GM19351 (cell line): ENCODE results near the gene GOLGA3.
"Not testable (repeated sequence)": the region's sequence is repeated elsewhere in the genome, so short reads cannot be mapped to it uniquely, and the experiment has no call there.

Source experiments
- ATAC-seq: cut with Tn5 transposase; IDR thresholded peaks from one replicate; pipeline ENCODE4 v1.9.1; 2021; ENCODE audit warnings: mild to moderate bottlenecking, moderate library complexity; ENCODE audit not compliant: unreplicated experiment

Gene GOLGA3

DNA sequence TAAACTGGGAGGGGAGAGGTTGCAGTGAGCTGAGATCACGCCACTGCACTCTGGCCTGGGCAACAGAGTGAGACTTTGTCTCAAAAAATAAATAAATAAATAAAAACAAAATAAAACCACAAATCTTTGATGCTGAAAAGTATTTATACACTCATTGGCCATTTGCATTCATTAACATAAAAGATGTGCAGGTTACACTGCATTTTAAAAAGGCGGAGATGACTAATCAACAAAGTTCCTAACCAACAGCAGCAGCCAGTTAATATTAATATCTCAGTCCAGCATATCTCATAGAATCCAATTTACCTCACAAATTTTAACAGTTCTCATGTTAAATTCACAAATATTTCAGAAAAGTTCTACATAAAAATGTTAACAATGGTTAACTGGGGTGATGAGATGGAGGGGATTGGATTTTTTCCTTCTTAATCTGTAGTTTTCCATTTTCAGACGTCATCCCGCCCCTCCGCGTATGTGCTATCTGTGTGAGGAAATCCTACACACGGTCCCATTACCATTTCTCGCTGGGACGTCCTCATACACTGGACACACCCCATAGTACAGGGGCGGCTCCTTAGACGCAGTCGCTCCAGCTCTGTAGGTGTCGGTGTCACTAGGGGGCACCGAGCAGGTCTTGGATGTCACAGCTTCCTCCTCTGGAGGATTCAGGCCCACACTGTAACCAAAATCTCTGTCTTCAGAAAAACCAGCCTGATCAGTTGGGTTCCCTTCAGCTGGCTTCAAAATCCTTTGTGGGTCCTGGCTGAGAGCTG lies 74.3 kb downstream of the GOLGA3 start:
- ATAC-seq = no peak

DNA sequence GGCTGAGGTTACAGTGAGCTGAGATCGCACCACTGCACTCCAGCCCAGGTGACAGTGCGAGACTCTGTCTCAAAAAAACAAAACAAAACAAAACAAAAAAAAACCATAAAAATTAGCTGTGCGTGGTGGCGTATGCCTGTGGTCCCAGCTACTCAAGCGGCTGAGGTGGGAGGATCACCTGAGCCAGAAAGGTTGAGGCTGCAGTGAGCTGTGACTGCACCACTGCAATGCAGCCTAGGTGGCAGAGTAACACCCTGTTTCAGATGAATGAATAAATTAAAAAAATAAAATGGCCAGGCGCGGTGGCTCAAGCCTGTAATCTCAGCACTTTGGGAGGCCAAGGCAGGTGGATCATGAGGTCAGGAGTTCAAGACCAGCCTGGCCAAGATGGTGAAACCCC lies 75.0 kb downstream of the GOLGA3 start:
- ATAC-seq = not testable (repeated sequence)

DNA sequence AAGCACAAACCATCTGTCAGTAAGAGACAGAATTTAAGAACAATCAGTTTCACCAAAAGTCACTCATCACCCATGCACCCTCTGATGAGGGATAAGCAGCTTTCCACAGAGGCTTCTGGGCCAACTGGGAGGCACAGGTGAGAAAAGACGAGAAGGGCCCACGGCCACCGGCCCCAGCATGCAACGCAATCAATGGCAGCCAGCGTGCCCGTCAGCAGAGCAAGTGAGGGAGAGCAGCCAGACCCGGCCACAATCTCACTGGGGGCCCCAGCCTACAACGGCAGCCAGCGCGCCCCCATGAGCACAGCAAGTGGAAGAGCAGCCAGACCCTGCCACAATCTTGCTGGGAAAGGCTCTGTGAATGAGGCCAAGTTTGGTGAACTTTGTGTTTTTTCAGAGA lies 80.3 kb downstream of the GOLGA3 start:
- no peak for ATAC-seq

DNA sequence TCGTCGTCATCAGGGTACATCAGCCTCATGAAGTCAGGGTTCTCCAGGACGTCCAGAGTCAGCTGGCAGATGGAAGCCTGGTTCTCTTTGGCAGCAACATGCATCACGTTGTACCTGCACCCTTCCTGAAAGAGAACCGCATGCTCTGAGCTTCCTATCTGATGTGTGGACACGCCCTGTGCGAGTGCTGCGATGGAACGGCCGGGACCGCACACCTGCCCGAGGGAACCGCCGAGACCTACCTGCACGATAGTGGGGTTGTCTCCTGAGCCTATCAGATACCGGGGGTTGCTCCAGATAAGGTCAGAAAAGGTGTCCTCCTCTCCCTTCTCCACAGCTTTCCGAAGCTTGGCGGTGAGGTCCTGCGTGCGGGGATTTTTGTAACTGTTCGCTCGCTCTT lies 80.8 kb downstream of the GOLGA3 start:
- ATAC-seq = no peak

DNA sequence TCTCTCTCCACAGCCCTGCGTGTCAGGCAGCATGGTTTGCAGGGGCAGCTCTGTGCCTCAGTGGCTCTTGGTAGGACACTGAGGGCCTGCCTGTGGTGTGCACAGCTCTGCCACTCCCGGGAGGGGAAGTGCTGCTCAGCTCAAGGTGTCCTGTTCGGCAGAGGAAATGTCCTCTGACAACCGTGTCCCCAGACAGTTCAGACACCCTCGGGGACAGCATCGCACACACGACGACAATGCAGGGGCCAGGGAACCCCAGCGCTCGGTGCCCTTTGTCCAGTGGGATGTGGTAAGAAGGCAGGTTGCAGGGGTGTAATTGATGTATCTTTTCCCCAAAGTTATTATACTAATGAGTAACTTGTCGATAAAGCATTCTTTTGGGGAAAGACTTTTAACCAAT lies 81.3 kb downstream of the GOLGA3 start:
- no peak for ATAC-seq

GRCh38 chr12:132746613-132747012 lies 82.1 kb downstream of the GOLGA3 start:
- no peak for ATAC-seq

GRCh38 chr12:132743831-132744230 lies 84.8 kb downstream of the GOLGA3 start:
- no peak for ATAC-seq

DNA sequence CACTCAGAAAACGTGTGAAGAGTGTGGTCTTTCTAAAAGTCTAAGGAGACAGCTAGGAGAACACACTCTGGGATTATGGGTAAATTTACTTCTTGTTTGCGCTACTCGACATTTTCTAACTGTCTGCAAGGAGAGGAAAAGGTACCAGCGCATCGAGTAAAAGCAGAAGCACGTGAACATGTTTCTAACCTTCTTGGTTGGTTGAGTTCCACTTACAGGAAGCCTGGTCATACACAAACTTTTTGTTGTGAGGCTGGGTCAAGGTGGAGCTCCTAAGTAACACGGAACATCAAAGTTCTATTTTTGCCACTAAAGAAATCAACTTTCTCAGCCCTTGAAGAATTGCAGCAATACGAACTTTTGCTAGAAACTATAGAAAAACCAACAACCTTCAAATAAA lies 87.0 kb downstream of the GOLGA3 start:
- ATAC-seq = no peak

DNA sequence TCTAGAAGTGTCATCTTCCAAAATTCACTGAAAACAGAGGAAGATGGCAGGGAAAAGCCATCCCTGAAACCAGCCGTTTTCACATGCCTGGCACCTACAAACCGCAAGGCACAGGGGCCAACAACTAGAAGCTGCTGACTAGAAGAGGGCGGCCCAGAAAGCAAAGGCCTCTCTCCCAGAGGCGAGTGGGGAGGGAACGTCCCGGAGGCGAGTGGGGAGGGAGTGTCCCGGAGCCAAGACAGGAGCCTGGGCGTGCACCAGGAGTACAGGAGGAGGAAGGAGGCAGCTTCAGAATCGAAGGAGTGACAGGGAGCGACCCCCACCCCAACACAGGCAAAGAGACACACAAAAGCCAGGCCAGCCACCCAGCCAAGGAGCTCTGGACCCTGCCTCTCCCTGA lies 88.0 kb downstream of the GOLGA3 start:
- no peak for ATAC-seq

DNA sequence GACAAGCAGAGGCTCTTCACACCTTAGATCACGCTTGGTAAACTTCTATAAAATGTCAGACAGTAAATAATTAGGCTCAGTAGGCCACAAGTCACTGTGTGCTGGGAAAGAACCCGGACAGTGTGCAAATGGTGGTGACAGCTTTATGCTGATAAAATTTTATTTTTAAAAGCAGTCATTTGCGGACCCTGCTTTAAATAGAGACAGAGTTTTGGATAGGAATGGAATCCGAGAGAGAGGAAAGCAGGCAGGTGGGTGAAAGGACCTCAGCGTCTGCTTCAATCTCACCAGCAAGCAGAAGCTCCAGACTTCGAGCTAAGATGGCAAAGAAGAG lies 88.4 kb downstream of the GOLGA3 start:
- no peak for ATAC-seq

DNA sequence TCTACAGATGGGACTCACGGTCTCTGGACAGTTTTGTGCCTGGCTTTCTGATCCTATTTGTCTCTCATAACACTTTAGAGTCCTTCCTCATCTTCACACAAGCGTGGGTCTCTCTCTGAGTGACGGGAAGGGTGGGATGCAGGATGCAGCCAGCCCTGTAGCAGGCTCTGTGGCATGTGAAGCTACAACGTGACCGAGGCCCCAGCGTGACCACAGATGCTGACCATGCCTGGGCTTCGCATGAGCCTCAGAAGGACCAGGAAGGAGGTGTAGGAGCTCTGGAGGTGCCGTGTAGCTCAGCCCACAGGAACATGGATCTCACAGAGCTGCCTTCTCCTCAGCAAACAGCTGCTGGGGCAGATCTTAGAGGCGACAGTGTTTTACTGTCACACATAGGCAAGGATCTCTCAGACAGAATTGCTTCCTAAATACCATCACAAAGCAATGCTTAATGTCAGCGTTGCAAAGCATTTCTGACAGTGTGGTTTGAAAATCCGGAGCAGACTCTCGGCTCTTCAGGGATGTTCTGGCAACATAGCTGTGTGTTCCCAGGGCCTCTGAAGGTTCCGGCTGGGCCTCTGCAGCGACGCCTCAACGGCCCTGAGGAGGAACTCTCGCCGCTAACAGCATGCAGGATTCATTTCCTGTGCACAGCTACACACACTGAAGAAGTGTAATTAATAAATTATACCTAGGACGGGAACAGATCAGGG lies 88.9 kb downstream of the GOLGA3 start:
- no peak for ATAC-seq

- no peak for ATAC-seq
Measured at GRCh38 chr12:132736913-132737312, 91.8 kb downstream of the GOLGA3 start.

DNA sequence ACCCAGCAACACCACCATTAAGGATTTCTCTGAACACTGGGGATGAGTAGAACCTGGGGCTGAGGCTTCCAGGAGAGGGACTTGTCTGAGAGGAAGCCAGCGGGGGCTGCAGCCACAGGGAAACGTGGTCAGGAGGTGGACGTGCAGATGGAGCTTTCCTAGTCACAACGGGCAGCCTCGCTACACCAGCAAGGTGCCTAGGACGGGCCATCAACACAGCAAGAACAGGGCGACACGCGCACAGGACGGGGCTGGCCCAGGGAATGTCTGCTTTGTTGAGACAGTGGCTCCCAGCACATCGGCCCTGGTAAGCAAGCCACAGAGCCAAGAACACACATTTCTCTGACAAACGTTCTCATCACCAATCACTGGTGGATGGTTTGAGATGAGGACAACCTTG lies 92.3 kb downstream of the GOLGA3 start:
- no peak for ATAC-seq

GRCh38 chr12:132735496-132735895 lies 93.2 kb downstream of the GOLGA3 start:
- no peak for ATAC-seq

DNA sequence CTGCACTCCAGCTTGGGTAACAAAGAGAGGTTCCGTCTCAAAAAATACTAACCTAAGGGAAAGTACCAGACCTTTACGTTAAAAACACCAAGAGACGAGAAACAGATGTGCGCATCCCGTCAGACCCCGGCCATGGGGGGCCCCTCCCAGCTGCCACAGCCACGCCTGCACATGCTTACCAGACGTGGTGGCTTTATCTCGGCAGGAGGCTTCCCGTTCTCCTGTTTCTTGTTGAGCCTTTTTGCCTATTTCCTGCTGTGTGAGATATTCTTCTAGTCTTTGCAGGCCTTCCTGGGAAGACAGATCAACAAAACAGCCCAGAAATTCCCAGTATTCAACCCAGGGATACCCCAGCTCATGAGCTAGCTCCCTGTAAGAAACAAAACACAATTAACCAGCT lies 94.5 kb downstream of the GOLGA3 start:
- no peak for ATAC-seq

GRCh38 chr12:132731574-132731973 lies 97.1 kb downstream of the GOLGA3 start:
- ATAC-seq = no peak

- no peak for ATAC-seq
Measured at GRCh38 chr12:132730353-132730752, 98.3 kb downstream of the GOLGA3 start.

GRCh38 chr12:132729541-132730320 lies 98.9 kb downstream of the GOLGA3 start:
- ATAC-seq = no peak

DNA sequence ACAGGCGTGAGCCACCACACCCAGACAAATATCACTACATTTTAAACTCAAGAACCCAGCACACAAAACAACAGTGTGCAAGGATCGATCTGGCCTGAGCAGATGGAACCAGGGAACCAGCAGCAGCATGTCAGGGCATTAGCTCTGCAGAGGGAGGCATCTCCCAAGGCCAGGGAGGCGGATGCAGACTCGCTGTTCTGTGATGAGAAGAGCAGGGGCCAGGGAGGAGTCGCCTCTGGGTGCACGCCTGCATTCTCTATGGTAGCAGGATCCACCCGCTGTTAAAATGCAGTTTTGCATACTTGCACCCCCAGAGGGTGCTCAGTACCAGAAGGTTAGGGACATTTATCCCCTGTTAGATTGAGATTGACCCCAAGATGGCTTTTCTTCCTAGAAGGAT lies 100.2 kb downstream of the GOLGA3 start:
- no peak for ATAC-seq

DNA sequence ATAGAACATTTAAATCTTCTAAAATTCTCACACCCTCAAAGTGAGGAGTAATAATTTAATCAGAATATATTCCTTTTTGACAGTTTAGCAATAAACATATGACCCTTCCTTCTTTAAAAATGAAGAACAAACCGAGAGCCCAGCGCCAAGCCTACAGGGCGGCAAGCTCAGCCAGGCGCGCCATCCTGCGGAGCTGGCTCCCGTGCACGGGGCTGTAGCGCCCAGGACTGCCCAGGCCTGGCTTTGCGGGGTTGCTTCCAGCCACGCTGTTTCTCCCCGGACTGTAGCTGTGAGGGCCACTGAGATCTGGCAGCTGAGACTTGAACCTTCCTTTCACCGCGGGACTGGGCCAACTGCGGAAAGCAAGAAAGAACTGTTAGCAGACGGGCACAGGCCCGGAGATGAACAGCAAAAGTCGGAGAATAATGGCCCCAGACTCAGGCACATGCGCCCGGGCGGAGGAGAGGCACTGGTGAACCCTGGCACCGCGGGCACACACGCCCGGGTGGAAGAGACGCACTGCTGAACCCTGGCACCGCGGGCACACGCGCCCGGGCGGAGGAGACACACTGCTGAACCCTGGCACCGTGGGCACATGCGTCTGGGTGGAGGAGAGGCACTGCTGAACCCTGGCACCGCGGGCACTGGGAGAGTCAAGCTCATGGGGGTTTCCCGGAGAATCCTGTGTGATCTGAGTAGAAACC lies 101.4 kb downstream of the GOLGA3 start:
- ATAC-seq = no peak

DNA sequence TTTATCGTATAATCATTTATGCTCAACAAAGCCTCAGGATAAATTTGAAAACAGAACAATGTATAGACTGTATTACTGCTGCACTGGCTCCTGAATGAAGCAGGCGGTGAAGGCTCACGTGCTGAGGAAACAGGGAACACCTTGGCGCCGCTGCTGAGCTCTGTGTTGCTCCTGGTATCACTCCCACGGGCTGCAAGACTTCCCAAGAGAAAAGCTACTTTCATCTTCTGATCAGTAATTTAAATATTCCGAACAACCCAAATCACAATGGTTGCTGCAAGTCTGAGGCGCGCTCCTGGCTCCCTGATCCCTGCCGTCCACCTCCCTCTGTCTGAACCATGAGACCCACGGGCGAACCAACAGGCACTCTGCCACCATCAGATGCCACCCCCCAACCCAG lies 102.3 kb downstream of the GOLGA3 start:
- no peak for ATAC-seq
